Neural progenitor cell (in vitro differentiated cells): ENCODE measurements around the gene CDH23. TPM values are rescaled to one million over a fixed set of nuclear protein-coding genes. Genes with fewer than 3 reads are reported as not detected.

Experiments
- DNase-seq: peaks from one replicate; pipeline ENCODE4 v3.0.0-alpha.2; 2016; ENCODE audit warnings: low spot score
- H2AFZ ChIP-seq: fragments of 200-600 bp; sonication (generic); replicated peaks from 2 replicates; pipeline ENCODE4 v1.6.1; 2016; ENCODE audit warnings: antibody characterized with exemption
- H3F3A ChIP-seq: fragments of 200-600 bp; sonication (generic); 2 replicates; pipeline ENCODE4 v1.6.1; 2016; ENCODE audit warnings: antibody characterized with exemption, low read depth
- H3K27ac ChIP-seq: fragments of 200-600 bp; sonication (generic); 2 replicates; pipeline ENCODE4 v1.5.1; 2016; ENCODE audit warnings: mild to moderate bottlenecking
- H3K27me3 ChIP-seq: fragments of 200-600 bp; sonication (generic); 2 replicates; pipeline ENCODE4 v1.6.1; 2016; ENCODE audit warnings: mild to moderate bottlenecking, moderate library complexity
- H3K36me3 ChIP-seq: fragments of 200-600 bp; sonication (generic); 2 replicates; pipeline ENCODE4 v1.5.1; 2016
- H3K4me1 ChIP-seq: fragments of 200-600 bp; sonication (generic); 2 replicates; pipeline ENCODE4 v1.6.1; 2016; ENCODE audit warnings: mixed run types
- H3K4me2 ChIP-seq: fragments of 200-600 bp; sonication (generic); 2 replicates; pipeline ENCODE4 v1.6.1; 2016
- H3K4me3 ChIP-seq: fragments of 200-600 bp; sonication (generic); 2 replicates; pipeline ENCODE4 v1.5.1; 2016
- H3K79me2 ChIP-seq: fragments of 200-600 bp; sonication (generic); 2 replicates; pipeline ENCODE4 v1.6.1; 2016; ENCODE audit warnings: low read depth
- H3K9ac ChIP-seq: fragments of 200-600 bp; sonication (generic); 2 replicates; pipeline ENCODE4 v1.6.1; 2016
- H3K9me3 ChIP-seq: fragments of 200-600 bp; sonication (generic); 2 replicates; pipeline ENCODE4 v1.5.1; 2016; ENCODE audit warnings: low read depth
- H4K20me1 ChIP-seq: fragments of 200-600 bp; sonication (generic); 2 replicates; pipeline ENCODE4 v1.6.1; 2016; ENCODE audit warnings: low read depth
- H3K27ac Mint-ChIP-seq: 3 replicates; pipeline ENCODE4 v1.8.0; 2021; ENCODE audit warnings: mixed read lengths
- H3K27me3 Mint-ChIP-seq: 2 replicates; pipeline ENCODE4 v1.8.0; 2022; ENCODE audit warnings: low read depth, mild to moderate bottlenecking, inconsistent platforms, moderate library complexity, mixed read lengths; ENCODE audit not compliant: insufficient read depth
- H3K36me3 Mint-ChIP-seq: 3 replicates; pipeline ENCODE4 v1.8.0; 2021; ENCODE audit warnings: mixed read lengths
- H3K4me1 Mint-ChIP-seq: 3 replicates; pipeline ENCODE4 v1.8.0; 2021; ENCODE audit warnings: mixed read lengths
- H3K4me3 Mint-ChIP-seq: 3 replicates; pipeline ENCODE4 v1.8.0; 2021; ENCODE audit warnings: mild to moderate bottlenecking, moderate library complexity, mixed read lengths
- H3K9me3 Mint-ChIP-seq: 3 replicates; pipeline ENCODE4 v1.8.0; 2020; ENCODE audit warnings: mixed read lengths
- CTCF ChIP-seq: fragments of 200-600 bp; sonication (generic); IDR thresholded peaks from 2 replicates; pipeline ENCODE4 v1.5.1; 2017; ENCODE audit warnings: antibody characterized with exemption, mild to moderate bottlenecking
- EZH2 ChIP-seq: fragments of 200-600 bp; sonication (generic); IDR thresholded peaks from 2 replicates; pipeline ENCODE4 v1.6.1; 2017; ENCODE audit warnings: antibody characterized with exemption, mild to moderate bottlenecking, moderate library complexity
- EZH2phosphoT487 ChIP-seq: fragments of 200-600 bp; sonication (generic); IDR thresholded peaks from 2 replicates; pipeline ENCODE4 v1.6.1; 2017; ENCODE audit warnings: antibody characterized with exemption
- total RNA-seq: library from RNA; depleted of rRNA; stranded (reverse); fragments of >200 nt; gene quantifications from 2 replicates; pipeline ENCODE4 v1.2.3, GENCODE V29; 2015; ENCODE audit warnings: low replicate concordance

CDH23 gene
- total RNA-seq, 1 donor from 2014 or later: 5.9 TPM

GRCh38 chr10:71493741-71494140 is 97.0 kb downstream of the CDH23 start:
- Mint-ChIP-seq H3K9me3 (peaks cover 13% of the 10 kb centered on the region), H3K27ac (no peak overlapping the region), H3K27me3 (peaks cover 10% of the 10 kb centered on the region), H3K36me3 (no peaks in the 10 kb centered on the region), H3K4me1 (peaks cover 20% of the 10 kb centered on the region), H3K4me3 (no peak overlapping the region)
- Histone ChIP-seq H3K4me3 (no peak overlapping the region), H3F3A (no peaks in the 10 kb centered on the region), H3K36me3 (no peaks in the 10 kb centered on the region), H4K20me1 (no peaks in the 10 kb centered on the region), H2AFZ (no peak overlapping the region), H3K27ac (no peak overlapping the region), H3K79me2 (no peaks in the 10 kb centered on the region), H3K9ac (no peak overlapping the region), H3K4me2 (no peak overlapping the region), H3K4me1 (no peaks in the 10 kb centered on the region), H3K9me3 (no peaks in the 10 kb centered on the region), H3K27me3 (peaks cover 7% of the 10 kb centered on the region)
- no peak for TF ChIP-seq EZH2
- TF ChIP-seq CTCF: no peak
- no peak for TF ChIP-seq EZH2phosphoT487
- no peak for DNase-seq

- no peak overlapping the region for H3K27ac Mint-ChIP-seq
- Histone ChIP-seq H3K4me3 (no peak overlapping the region), H2AFZ (no peak overlapping the region), H3K27ac (no peak overlapping the region), H3K4me2 (no peak overlapping the region), H4K20me1 (no peaks in the 10 kb centered on the region), H3K9me3 (no peaks in the 10 kb centered on the region), H3F3A (no peaks in the 10 kb centered on the region), H3K9ac (no peak overlapping the region), H3K27me3 (peaks cover 8% of the 10 kb centered on the region), H3K36me3 (no peaks in the 10 kb centered on the region), H3K79me2 (no peaks in the 10 kb centered on the region), H3K4me1 (no peaks in the 10 kb centered on the region)
- H3K4me3 Mint-ChIP-seq: no peak overlapping the region
- no peak for DNase-seq
- H3K4me1 Mint-ChIP-seq: peaks cover 20% of the 10 kb centered on the region
- H3K27me3 Mint-ChIP-seq: peaks cover 11% of the 10 kb centered on the region
- TF ChIP-seq CTCF (no peak), EZH2phosphoT487 (no peak), EZH2 (no peak)
- H3K9me3 Mint-ChIP-seq: peaks cover 6% of the 10 kb centered on the region
- no peaks in the 10 kb centered on the region for H3K36me3 Mint-ChIP-seq
Measured at GRCh38 chr10:71494476-71494875, 97.8 kb downstream of the CDH23 start.

GRCh38 chr10:71494980-71495381 is 98.3 kb downstream of the CDH23 start:
- H2AFZ ChIP-seq: no peak overlapping the region
- peaks cover 10% of the 10 kb centered on the region for H3K27me3 Mint-ChIP-seq
- H3K4me3 Mint-ChIP-seq: no peak overlapping the region
- no peak overlapping the region for H3K9ac ChIP-seq
- peaks cover 3% of the 10 kb centered on the region for H3K9me3 Mint-ChIP-seq
- H3K27ac Mint-ChIP-seq: no peak overlapping the region
- no peak overlapping the region for H3K4me2 ChIP-seq
- no peak for TF ChIP-seq CTCF
- TF ChIP-seq EZH2phosphoT487: no peak
- no peak for TF ChIP-seq EZH2
- no peak overlapping the region for H3K4me3 ChIP-seq
- peaks cover 8% of the 10 kb centered on the region for H3K27me3 ChIP-seq
- no peaks in the 10 kb centered on the region for H3K36me3 ChIP-seq
- H4K20me1 ChIP-seq: no peaks in the 10 kb centered on the region
- DNase-seq: no peak
- peaks cover 20% of the 10 kb centered on the region for H3K4me1 Mint-ChIP-seq
- no peak overlapping the region for H3K27ac ChIP-seq
- H3K79me2 ChIP-seq: no peaks in the 10 kb centered on the region
- H3K9me3 ChIP-seq: no peaks in the 10 kb centered on the region
- no peaks in the 10 kb centered on the region for H3F3A ChIP-seq
- no peaks in the 10 kb centered on the region for H3K36me3 Mint-ChIP-seq
- no peaks in the 10 kb centered on the region for H3K4me1 ChIP-seq
